H1 (cell line): ENCODE measurements around the gene SPATA32. TPM values are rescaled to one million over a fixed set of nuclear protein-coding genes. Genes with fewer than 3 reads are reported as not detected.

Source experiments
- CTCF ChIA-PET: fragments of 300-600 bp; sonication (Branson Sonifier 250); formaldehyde crosslinking; loops from one replicate; lab custom pipeline; 2021; ENCODE audit not compliant: partially characterized antibody; lab: Charles Lee
- POLR2A ChIA-PET: fragments of 300-600 bp; sonication (Branson Sonifier 250); formaldehyde crosslinking; loops from one replicate; lab custom pipeline; 2021; ENCODE audit warnings: inconsistent platforms; ENCODE audit not compliant: partially characterized antibody; lab: Charles Lee
- DNase-seq, 2 experiments: peaks; one replicate each; pipeline versions ENCODE4 v3.0.0 to v3.0.0-alpha.2; 2010 to 2022; ENCODE audit warnings: low spot score in 2 of 2, low read depth in 1 of 2, mixed read lengths in 1 of 2
- FAIRE-seq: peaks from 2 replicates; lab custom pipeline; 2011; peaks lifted over from hg19 to GRCh38; lab: Jason Lieb, UNC
- H2AFZ ChIP-seq: 2 replicates; pipeline ENCODE4 v1.8.1; 2012; ENCODE audit warnings: low read length, inconsistent platforms
- H2AK5ac ChIP-seq: 2 replicates; pipeline ENCODE4 v1.6.1; 2013; ENCODE audit warnings: low read depth, low read length
- H2BK120ac ChIP-seq: replicated peaks from 2 replicates; pipeline ENCODE3; 2013; ENCODE audit warnings: low read depth, low read length, inconsistent platforms
- H2BK12ac ChIP-seq: 2 replicates; pipeline ENCODE4 v1.6.1; 2013; ENCODE audit warnings: low read depth, low read length
- H2BK15ac ChIP-seq: 2 replicates; pipeline ENCODE4 v1.6.1; 2013; ENCODE audit warnings: low read length
- H2BK20ac ChIP-seq: 2 replicates; pipeline ENCODE4 v1.6.1; 2013; ENCODE audit warnings: low read length
- H2BK5ac ChIP-seq: 2 replicates; pipeline ENCODE4 v1.6.1; 2013; ENCODE audit warnings: low read depth, low read length
- H3K14ac ChIP-seq: 2 replicates; pipeline ENCODE4 v1.6.1; 2013; ENCODE audit warnings: inconsistent platforms; ENCODE audit not compliant: insufficient read length
- H3K18ac ChIP-seq: 2 replicates; pipeline ENCODE4 v1.6.1; 2013; ENCODE audit warnings: low read length; ENCODE audit errors: extremely low read depth
- H3K23ac ChIP-seq: 2 replicates; pipeline ENCODE4 v1.6.1; 2013; ENCODE audit warnings: inconsistent platforms; ENCODE audit not compliant: insufficient read length
- H3K23me2 ChIP-seq: 2 replicates; pipeline ENCODE4 v1.6.1; 2013; ENCODE audit warnings: low read depth, low read length
- H3K27ac ChIP-seq: 2 replicates; pipeline ENCODE4 v1.6.1; 2011; ENCODE audit warnings: low read depth, low read length, inconsistent platforms
- H3K27me3 ChIP-seq, 4 experiments: replicated peaks in 1 of 4; 1 replicate in 1 of 4; 2 replicates in 3 of 4; pipeline versions ENCODE4 v1.6.1 to v1.8.1; 2011 to 2013; ENCODE audit warnings: low read length in 3 of 4, mild to moderate bottlenecking in 3 of 4, inconsistent platforms in 2 of 4, mixed read lengths in 2 of 4, moderate library complexity in 1 of 4; ENCODE audit not compliant: control insufficient read depth in 3 of 4, insufficient read depth in 3 of 4; ENCODE audit errors: extremely low read depth in 1 of 4
- H3K36me3 ChIP-seq, 4 experiments: 2 replicates each; pipeline versions ENCODE4 v1.6.1 to v1.8.1; 2011 to 2013; ENCODE audit warnings: mild to moderate bottlenecking in 4 of 4, low read length in 3 of 4, moderate library complexity in 2 of 4, control low read depth in 1 of 4, inconsistent platforms in 1 of 4; ENCODE audit not compliant: insufficient read depth in 4 of 4, control insufficient read depth in 2 of 4
- H3K4ac ChIP-seq: replicated peaks from 2 replicates; pipeline ENCODE3; 2013; ENCODE audit warnings: low read length, low read depth, mixed read lengths, inconsistent platforms; ENCODE audit not compliant: insufficient read length
- H3K4me1 ChIP-seq, 4 experiments: replicated peaks in 1 of 4; 1 replicate in 1 of 4; 2 replicates in 3 of 4; pipeline versions ENCODE4 v1.6.1 to v1.8.1; 2011 to 2013; ENCODE audit warnings: low read length in 3 of 4, inconsistent platforms in 2 of 4, mixed read lengths in 1 of 4; ENCODE audit not compliant: insufficient read depth in 4 of 4, control insufficient read depth in 3 of 4
- H3K4me2 ChIP-seq, 2 experiments: 2 replicates each; pipeline versions ENCODE4 v1.6.1 to v1.8.1; 2011 to 2013; ENCODE audit warnings: low read depth in 2 of 2, low read length in 2 of 2, control low read depth in 1 of 2, inconsistent platforms in 1 of 2, mild to moderate bottlenecking in 1 of 2; ENCODE audit not compliant: insufficient read depth in 1 of 2
- H3K4me3 ChIP-seq, 4 experiments: fragments of 200-600, 300-600 bp in 1 of 4; sonication (generic), shearing (Covaris generic), sonication (Bioruptor Twin) in 1 of 4; 2 replicates each; pipeline versions ENCODE4 v1.5.1 to v1.8.1; 2011 to 2016; ENCODE audit warnings: low read length in 4 of 4, low read depth in 3 of 4, control low read depth in 2 of 4, inconsistent platforms in 2 of 4, mild to moderate bottlenecking in 2 of 4, mixed read lengths in 1 of 4, moderate library complexity in 1 of 4; ENCODE audit not compliant: insufficient read depth in 2 of 4; ENCODE audit errors: extremely low read depth in 1 of 4
- H3K56ac ChIP-seq: replicated peaks from 2 replicates; pipeline ENCODE3; 2013; ENCODE audit warnings: low read depth, mild to moderate bottlenecking, mixed read lengths, low read length, inconsistent platforms; ENCODE audit not compliant: insufficient read length
- H3K79me1 ChIP-seq: 2 replicates; pipeline ENCODE4 v1.6.1; 2013; ENCODE audit warnings: low read depth, low read length, control low read depth
- H3K79me2 ChIP-seq, 2 experiments: 2 replicates each; pipeline versions ENCODE4 v1.6.1 to v1.8.1; 2012 to 2013; ENCODE audit warnings: low read length in 2 of 2, mild to moderate bottlenecking in 2 of 2, inconsistent platforms in 1 of 2; ENCODE audit not compliant: insufficient read depth in 2 of 2, control insufficient read depth in 1 of 2
- H3K9ac ChIP-seq, 4 experiments: replicated peaks in 1 of 4; 1 replicate in 1 of 4; 2 replicates in 3 of 4; pipeline versions ENCODE4 v1.6.1 to v1.8.1; 2011 to 2013; ENCODE audit warnings: low read depth in 3 of 4, low read length in 3 of 4, control low read depth in 2 of 4, mild to moderate bottlenecking in 2 of 4, moderate library complexity in 2 of 4, inconsistent platforms in 1 of 4; ENCODE audit errors: extremely low read depth in 1 of 4
- H3K9me3 ChIP-seq, 2 experiments: 2 replicates each; pipeline versions ENCODE4 v1.6.1 to v1.8.1; 2012 to 2013; ENCODE audit warnings: mild to moderate bottlenecking in 2 of 2, moderate library complexity in 2 of 2, control low read depth in 1 of 2, inconsistent platforms in 1 of 2, low read depth in 1 of 2, low read length in 1 of 2, mixed read lengths in 1 of 2; ENCODE audit not compliant: insufficient read depth in 2 of 2
- H4K20me1 ChIP-seq, 2 experiments: replicated peaks in 1 of 2; 2 replicates each; pipeline versions ENCODE3 to v1.8.1; 2011 to 2013; ENCODE audit warnings: inconsistent platforms in 2 of 2, low read length in 2 of 2, mild to moderate bottlenecking in 1 of 2; ENCODE audit not compliant: insufficient read depth in 2 of 2, control insufficient read depth in 1 of 2
- H4K5ac ChIP-seq: 2 replicates; pipeline ENCODE4 v1.6.1; 2013; ENCODE audit warnings: low read length, low read depth, mixed read lengths, inconsistent platforms; ENCODE audit not compliant: insufficient read length
- H4K8ac ChIP-seq: 2 replicates; pipeline ENCODE4 v1.8.0; 2013; ENCODE audit warnings: mild to moderate bottlenecking, moderate library complexity, low read length, inconsistent platforms; ENCODE audit not compliant: insufficient read depth; ENCODE audit errors: extremely low read depth
- H4K91ac ChIP-seq: replicated peaks from 2 replicates; pipeline ENCODE3; 2013; ENCODE audit warnings: low read length, mixed read lengths, inconsistent platforms; ENCODE audit not compliant: insufficient read length
- ATF2 ChIP-seq: IDR thresholded peaks from 2 replicates; pipeline ENCODE4 v1.6.1; 2012; ENCODE audit warnings: low read length, inconsistent platforms
- BACH1 ChIP-seq: IDR thresholded peaks from 2 replicates; pipeline ENCODE4 v1.6.1; 2012; ENCODE audit warnings: low read length, improper control_type of control experiment
- E2F6 ChIP-seq: IDR thresholded peaks from 2 replicates; pipeline ENCODE4 v1.6.1; 2012; ENCODE audit warnings: inconsistent platforms
- GTF2F1 ChIP-seq: IDR thresholded peaks from 2 replicates; pipeline ENCODE4 v1.6.1; 2012; ENCODE audit warnings: low read depth, low read length, improper control_type of control experiment, borderline replicate concordance
- HDAC2 ChIP-seq, 2 experiments: fragments of 300-600 bp in 1 of 2; sonication (generic) in 1 of 2; IDR thresholded peaks; 2 replicates each; pipeline ENCODE4 v1.6.1; 2011 to 2012; ENCODE audit warnings: low read depth in 2 of 2, low read length in 2 of 2, mild to moderate bottlenecking in 2 of 2, moderate library complexity in 2 of 2, borderline replicate concordance in 1 of 2, inconsistent platforms in 1 of 2
- HDAC6 ChIP-seq: IDR thresholded peaks from one replicate; pipeline ENCODE4 v1.7.1; 2012; ENCODE audit warnings: low read depth, mild to moderate bottlenecking, inconsistent platforms, low read length, moderate library complexity
- KDM4A ChIP-seq: IDR thresholded peaks from one replicate; pipeline ENCODE4 v1.7.1; 2012; ENCODE audit warnings: low read depth, mild to moderate bottlenecking, moderate library complexity, low read length, inconsistent platforms; ENCODE audit not compliant: severe bottlenecking
- TAF7 ChIP-seq: optimal IDR thresholded peaks from 2 replicates; pipeline ENCODE3; 2011; ENCODE audit warnings: low read depth, mild to moderate bottlenecking, inconsistent platforms, low read length, moderate library complexity, borderline replicate concordance
- WGBS, 2 experiments: shearing (Covaris generic) in 1 of 2; methylation state at CpG; one replicate each; pipeline versions ENCODE4 v1.1.6 to v1.1.7; 2013 to 2015; ENCODE audit warnings: low lambda C conversion rate in 2 of 2, mixed read lengths in 2 of 2, inconsistent platforms in 1 of 2, low coverage in 1 of 2, missing lambda C conversion rate in 1 of 2; ENCODE audit not compliant: insufficient replicate concordance in 2 of 2, insufficient coverage in 1 of 2, insufficient read length in 1 of 2; ENCODE audit errors: extremely low coverage in 1 of 2, missing lambda C conversion rate in 1 of 2; 5-methylcytosine and 5-hydroxymethylcytosine counted together
- polyA plus RNA-seq, 7 experiments: library from polyadenylated mRNA; depleted of rRNA in 3 of 7; stranded (reverse) in 5 of 7; unstranded in 2 of 7; fragments of >200 nt in 5 of 7; fragments of 200-250 nt in 2 of 7; gene quantifications; 1 replicate in 5 of 7; 2 replicates in 1 of 7; 4 replicates in 1 of 7; pipeline versions ENCODE4 v1.2.1 to v1.2.3, GENCODE V29; 2011 to 2013; ENCODE audit warnings: missing spikeins in 2 of 7, mixed read lengths in 2 of 7
- total RNA-seq: library from RNA; stranded (reverse); fragmentation: NEBNext Ultra II Directional; extraction: Animal tissue kit (Norgen Biotek cat#: 25700); gene quantifications from 2 replicates; pipeline ENCODE4 v1.2.1, GENCODE V29; 2021

Gene SPATA32
- total and polyA plus RNA-seq, 2 of the 8 experiments (the other 6 are each of a cell fraction or from before 2014, with no cell fraction given), result 0.24 TPM; not detected in 1

GRCh38 chr17:45289301-45290268 is 27.7 kb upstream of the SPATA32 start:
- no peak overlapping the region for H3K4ac ChIP-seq
- H3K23ac ChIP-seq, result no peak overlapping the region
- no peak overlapping the region for H4K8ac ChIP-seq
- H4K20me1 ChIP-seq, result peaks cover 3 to 4% of the 10 kb centered on the region in 2 experiments
- peaks cover 0 to 5% (median 0%) of the 10 kb centered on the region in 4 experiments; a peak in 1 of 7 replicates for H3K4me1 ChIP-seq
- no peak overlapping the region for H3K18ac ChIP-seq
- H4K5ac ChIP-seq, result no peak overlapping the region
- no peak overlapping the region for H3K4me3 ChIP-seq
- no peak overlapping the region for H2AK5ac ChIP-seq
- H3K23me2 ChIP-seq, result no peaks in the 10 kb centered on the region
- DNase-seq (no peak), FAIRE-seq (no peak)
- no peak overlapping the region for H2BK15ac ChIP-seq
- H3K36me3 ChIP-seq, result peaks cover 0 to 5% (median 4%) of the 10 kb centered on the region in 4 experiments; a peak in 2 of 8 replicates
- no peak overlapping the region for H3K56ac ChIP-seq
- H4K91ac ChIP-seq, result no peak overlapping the region
- H3K79me2 ChIP-seq, result no peaks in the 10 kb centered on the region
- no peak overlapping the region for H3K27ac ChIP-seq
- WGBS, 2 experiments, result 92% methylated on average over 15 of the region's 15 CpGs; no CpG with 5 or more reads in 1 of the 2 experiments
- H2AFZ ChIP-seq, result no peak overlapping the region
- H2BK5ac ChIP-seq, result no peak overlapping the region
- POLR2A ChIA-PET, result interaction anchor here (1.2 kb wide), 2 partner anchors 24 to 128 kb away, joined by 3 to 4 read pairs; partner anchors contain the start of gene HEXIM2
- H3K14ac ChIP-seq, result no peak overlapping the region
- H2BK20ac ChIP-seq, result no peak overlapping the region
- no peaks in the 10 kb centered on the region for H3K9me3 ChIP-seq
- no peak overlapping the region for H3K9ac ChIP-seq
- no peak overlapping the region for H2BK120ac ChIP-seq
- H2BK12ac ChIP-seq, result no peak overlapping the region
- H3K4me2 ChIP-seq, result no peak overlapping the region
- no peaks in the 10 kb centered on the region for H3K27me3 ChIP-seq
- peaks cover 11% of the 10 kb centered on the region for H3K79me1 ChIP-seq
- CTCF ChIA-PET, result interaction anchor here (1.4 to 29.1 kb wide), 4 partner anchors 12 to 101 kb away, joined by 3 to 579 read pairs (median 66); no protein-coding TSS in a partner anchor
- no peak for TF ChIP-seq ATF2
- no peak for TF ChIP-seq E2F6
- no peak for TF ChIP-seq GTF2F1
- no peak for TF ChIP-seq HDAC2 (IDR thresholded peaks at IDR 0.05; ENCODE audit: borderline replicate concordance in 1 of 2, low read depth in 2 of 2, low read length in 2 of 2)
- TF ChIP-seq HDAC6, result no peak
- TF ChIP-seq BACH1, result no peak
- no peak for TF ChIP-seq KDM4A
- no peak for TF ChIP-seq TAF7
